Astrocyte (in vitro differentiated cells and primary cell): Measurements from ENCODE around the gene APPBP2. TPM values are rescaled to one million over a fixed set of nuclear protein-coding genes. Genes with fewer than 3 reads are reported as not detected.

Source experiments
- DNase-seq: peaks from one replicate; pipeline ENCODE4 v3.0.0-alpha.2; 2010; ENCODE audit warnings: low read depth
- FAIRE-seq: peaks from 2 replicates; lab custom pipeline; 2011; peaks lifted over from hg19 to GRCh38; lab: Jason Lieb, UNC
- H2AFZ ChIP-seq: 2 replicates; pipeline ENCODE4 v1.6.0; 2012; ENCODE audit warnings: low read depth, low read length, inconsistent platforms
- H3K27ac ChIP-seq: 2 replicates; pipeline ENCODE4 v1.5.1; 2011; ENCODE audit warnings: low read depth, low read length, inconsistent platforms
- H3K27me3 ChIP-seq: 2 replicates; pipeline ENCODE4 v1.6.0; 2011; ENCODE audit warnings: low read length, inconsistent platforms; ENCODE audit not compliant: insufficient read depth
- H3K36me3 ChIP-seq: 2 replicates; pipeline ENCODE4 v1.5.1; 2011; ENCODE audit warnings: low read length, inconsistent platforms; ENCODE audit not compliant: insufficient read depth
- H3K4me1 ChIP-seq: 2 replicates; pipeline ENCODE4 v1.5.1; 2011; ENCODE audit warnings: low read length, inconsistent platforms; ENCODE audit not compliant: insufficient read depth
- H3K4me2 ChIP-seq: 2 replicates; pipeline ENCODE4 v1.6.0; 2012; ENCODE audit warnings: low read length, inconsistent platforms
- H3K4me3 ChIP-seq: 2 replicates; pipeline ENCODE4 v1.5.1; 2011; ENCODE audit warnings: low read depth, mild to moderate bottlenecking, low read length, inconsistent platforms; ENCODE audit not compliant: insufficient read depth
- H3K79me2 ChIP-seq: 2 replicates; pipeline ENCODE4 v1.6.0; 2012; ENCODE audit warnings: mild to moderate bottlenecking, low read length, inconsistent platforms; ENCODE audit not compliant: insufficient read depth
- H3K9ac ChIP-seq: 2 replicates; pipeline ENCODE4 v1.6.0; 2012; ENCODE audit warnings: mild to moderate bottlenecking, low read length, inconsistent platforms
- H3K9me3 ChIP-seq: 2 replicates; pipeline ENCODE4 v1.5.1; 2012; ENCODE audit warnings: low read depth, mild to moderate bottlenecking, low read length, inconsistent platforms; ENCODE audit not compliant: insufficient read depth
- H4K20me1 ChIP-seq: 2 replicates; pipeline ENCODE4 v1.6.0; 2012; ENCODE audit warnings: low read length, inconsistent platforms; ENCODE audit not compliant: insufficient read depth
- H3K27ac Mint-ChIP-seq: one replicate; pipeline ENCODE4 v1.8.0; 2021; ENCODE audit warnings: mild to moderate bottlenecking, mixed read lengths; ENCODE audit not compliant: unreplicated experiment
- H3K27me3 Mint-ChIP-seq: one replicate; pipeline ENCODE4 v1.8.0; 2021; ENCODE audit warnings: low read depth, mixed read lengths; ENCODE audit not compliant: unreplicated experiment
- H3K36me3 Mint-ChIP-seq: one replicate; pipeline ENCODE4 v1.8.0; 2021; ENCODE audit warnings: low read depth, mixed read lengths; ENCODE audit not compliant: unreplicated experiment
- H3K4me1 Mint-ChIP-seq: one replicate; pipeline ENCODE4 v1.8.0; 2021; ENCODE audit warnings: low read depth, mixed read lengths; ENCODE audit not compliant: unreplicated experiment
- H3K4me3 Mint-ChIP-seq: one replicate; pipeline ENCODE4 v1.8.0; 2021; ENCODE audit warnings: mild to moderate bottlenecking, moderate library complexity, mixed read lengths; ENCODE audit not compliant: unreplicated experiment
- H3K9me3 Mint-ChIP-seq: one replicate; pipeline ENCODE4 v1.8.0; 2021; ENCODE audit warnings: mild to moderate bottlenecking, mixed read lengths; ENCODE audit not compliant: unreplicated experiment
- CTCF ChIP-seq: IDR thresholded peaks from 2 replicates; pipeline ENCODE4 v1.5.1; 2011; ENCODE audit warnings: low read depth, mild to moderate bottlenecking, inconsistent platforms, low read length, moderate library complexity; ENCODE audit not compliant: insufficient read depth
- EZH2 ChIP-seq: IDR thresholded peaks from 2 replicates; pipeline ENCODE4 v1.6.1; 2012; ENCODE audit warnings: mild to moderate bottlenecking, low read length, inconsistent platforms; ENCODE audit not compliant: insufficient read depth
- total RNA-seq: library from RNA; stranded (reverse); gene quantifications from 2 replicates; pipeline ENCODE4 v1.2.1, GENCODE V29; 2021

Gene APPBP2
- total RNA-seq, 1 donor from 2014 or later = 53.3 TPM

DNA sequence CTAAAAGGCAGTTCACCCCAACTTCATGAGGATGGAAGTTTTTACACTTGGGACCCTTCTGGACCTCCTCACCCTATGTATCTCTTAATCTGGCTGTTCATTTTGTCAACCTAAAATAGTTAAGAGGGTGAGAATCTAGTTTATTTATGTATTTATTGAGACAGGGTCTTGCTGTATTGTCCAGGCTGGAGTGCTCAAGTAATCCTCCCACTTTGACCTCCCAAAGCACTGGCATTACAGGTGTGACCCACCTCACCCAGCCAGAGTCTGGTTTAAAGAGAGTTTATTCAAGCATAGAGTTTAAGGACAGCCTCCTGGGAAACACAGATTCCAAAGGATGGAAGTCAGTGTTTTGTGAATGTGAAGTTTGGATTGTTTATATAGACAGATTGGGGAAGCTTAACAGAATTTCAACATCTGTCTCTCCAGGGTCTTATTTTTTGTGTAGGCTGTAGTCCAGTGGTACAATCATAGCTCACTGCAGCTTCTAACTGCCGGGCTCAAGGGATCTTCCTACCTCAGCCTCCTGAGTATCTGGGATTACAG lies 8.0 kb upstream of the APPBP2 start:
- no peaks in the 10 kb centered on the region for H3K4me1 ChIP-seq
- no peak overlapping the region for H3K27ac ChIP-seq
- no peaks in the 10 kb centered on the region for H3K27me3 Mint-ChIP-seq
- H3K36me3 Mint-ChIP-seq = peaks cover 2% of the 10 kb centered on the region
- no peaks in the 10 kb centered on the region for H3K27me3 ChIP-seq
- H3K9me3 ChIP-seq = no peaks in the 10 kb centered on the region
- no peaks in the 10 kb centered on the region for H3K79me2 ChIP-seq
- H3K4me3 ChIP-seq = no peak overlapping the region
- no peak for FAIRE-seq
- H3K4me3 Mint-ChIP-seq = no peak overlapping the region
- no peak overlapping the region for H3K4me2 ChIP-seq
- no peak for TF ChIP-seq EZH2
- TF ChIP-seq CTCF = no peak
- no peak overlapping the region for H3K9ac ChIP-seq
- DNase-seq = no peak
- H3K4me1 Mint-ChIP-seq = peaks cover 17% of the 10 kb centered on the region
- H3K27ac Mint-ChIP-seq = no peak overlapping the region
- no peak overlapping the region for H2AFZ ChIP-seq
- H4K20me1 ChIP-seq = no peaks in the 10 kb centered on the region
- H3K9me3 Mint-ChIP-seq = peaks cover 4% of the 10 kb centered on the region
- no peaks in the 10 kb centered on the region for H3K36me3 ChIP-seq

DNA sequence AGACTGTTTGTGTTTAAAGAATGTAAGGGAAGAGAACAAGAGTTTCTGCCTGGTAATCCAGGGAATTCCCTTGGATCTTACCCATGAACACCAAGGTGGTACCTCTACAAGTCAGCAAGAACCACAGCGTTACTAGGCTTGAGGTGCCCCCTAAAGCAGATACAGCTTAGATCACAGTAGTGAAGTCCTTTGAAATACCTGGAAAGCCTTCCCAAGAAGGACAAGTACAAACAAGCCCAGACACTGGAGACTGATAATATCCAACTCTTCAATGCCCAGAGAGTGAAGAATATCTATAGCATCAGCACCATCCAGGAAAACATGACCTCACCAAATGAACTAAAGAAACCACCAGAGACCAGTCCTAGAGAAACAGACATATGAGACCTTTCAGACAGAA lies 3.8 kb upstream of the APPBP2 start:
- Histone ChIP-seq H3K27ac (no peak overlapping the region), H3K4me1 (no peaks in the 10 kb centered on the region), H4K20me1 (peaks cover 9% of the 10 kb centered on the region), H3K4me3 (no peak overlapping the region), H2AFZ (no peak overlapping the region), H3K36me3 (no peaks in the 10 kb centered on the region), H3K79me2 (peaks cover 20% of the 10 kb centered on the region), H3K27me3 (no peaks in the 10 kb centered on the region), H3K9me3 (no peaks in the 10 kb centered on the region), H3K9ac (no peak overlapping the region), H3K4me2 (no peak overlapping the region)
- DNase-seq = no peak
- TF ChIP-seq EZH2 (no peak), CTCF (no peak)
- H3K27me3 Mint-ChIP-seq = no peaks in the 10 kb centered on the region
- peaks cover 10% of the 10 kb centered on the region for H3K4me1 Mint-ChIP-seq
- FAIRE-seq = no peak
- peaks cover 4% of the 10 kb centered on the region for H3K9me3 Mint-ChIP-seq
- H3K27ac Mint-ChIP-seq = peak overlapping the region; percentile 92
- no peak overlapping the region for H3K4me3 Mint-ChIP-seq
- H3K36me3 Mint-ChIP-seq = no peaks in the 10 kb centered on the region

DNA sequence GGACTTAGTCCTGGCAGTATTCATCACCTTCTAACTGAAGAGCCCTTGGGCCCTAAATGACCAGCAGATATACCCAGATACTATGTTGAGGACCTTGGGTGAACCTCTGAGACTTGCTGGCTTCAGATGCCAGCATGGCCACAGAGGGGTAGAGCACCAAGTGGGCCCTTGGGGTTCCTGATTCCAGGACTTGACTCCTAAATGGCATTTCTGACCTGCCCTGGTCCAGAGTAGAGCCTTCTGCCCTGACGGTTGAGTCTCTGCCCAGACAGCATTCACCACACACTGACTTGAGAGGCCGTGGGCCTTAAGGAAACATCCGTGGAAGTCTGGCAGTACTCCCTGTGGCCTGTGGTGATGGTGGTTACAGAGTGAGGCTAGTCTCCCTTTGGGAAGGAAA lies 2.8 kb upstream of the APPBP2 start:
- Mint-ChIP-seq H3K36me3 (no peaks in the 10 kb centered on the region), H3K4me3 (peak overlapping the region; percentile 45), H3K27ac (no peak overlapping the region), H3K4me1 (peaks cover 10% of the 10 kb centered on the region), H3K27me3 (no peaks in the 10 kb centered on the region), H3K9me3 (peaks cover 4% of the 10 kb centered on the region)
- Histone ChIP-seq H4K20me1 (peaks cover 19% of the 10 kb centered on the region), H3K4me3 (no peak overlapping the region), H3K79me2 (peaks cover 30% of the 10 kb centered on the region), H3K4me2 (no peak overlapping the region), H3K27ac (no peak overlapping the region), H3K9ac (no peak overlapping the region), H3K4me1 (peaks cover 2% of the 10 kb centered on the region), H3K27me3 (no peaks in the 10 kb centered on the region), H3K9me3 (no peaks in the 10 kb centered on the region), H3K36me3 (no peaks in the 10 kb centered on the region), H2AFZ (no peak overlapping the region)
- DNase-seq (no peak), FAIRE-seq (no peak)
- TF ChIP-seq EZH2 (no peak), CTCF (no peak)
